HepG2 (cell line): Measurements from ENCODE around the gene ANTXRL. TPM values are rescaled to one million over a fixed set of nuclear protein-coding genes. Genes with fewer than 3 reads are reported as not detected.

ENCODE experiments used
- ATAC-seq: fragments of 200-7000 bp; cut with Tn5 transposase; 3 replicates; pipeline ENCODE4 v1.9.1; 2020; ENCODE audit warnings: mild to moderate bottlenecking, moderate library complexity
- BruUV-seq: library from RNA; stranded (reverse); fragments of 400-500 nt; replicated peaks from 2 replicates; lab custom pipeline; 2021; lab: Mats Ljungman, UMichigan
- CTCF ChIA-PET: fragments of 300-600 bp; formaldehyde crosslinking; extraction: SDS; loops from one replicate; lab custom pipeline; 2021; ENCODE audit warnings: low total read pairs, inconsistent platforms, low intra/inter-chr PET ratio; lab: Yijun Ruan, JAX
- POLR2A ChIA-PET: fragments of 350-600 bp; sonication (Branson Sonifier 250); formaldehyde crosslinking; loops from one replicate; lab custom pipeline; 2020; ENCODE audit warnings: antibody characterized with exemption, inconsistent platforms; lab: Yijun Ruan, JAX
- DNase-seq: peaks from one replicate; pipeline ENCODE4 v3.0.0-alpha.2; 2015; ENCODE audit warnings: low spot score
- FAIRE-seq: peaks from 3 replicates; lab custom pipeline; 2011; peaks lifted over from hg19 to GRCh38; lab: Jason Lieb, UNC
- H2AFZ ChIP-seq: one replicate; pipeline ENCODE4 v1.6.1; 2011; ENCODE audit warnings: low read length, inconsistent platforms
- H3K27ac ChIP-seq: fragments of 300-600 bp; 3 replicates; pipeline ENCODE4 v1.8.0; 2011; ENCODE audit warnings: mixed run types, mild to moderate bottlenecking, mixed read lengths, low read length, inconsistent platforms; ENCODE audit not compliant: insufficient read depth; ENCODE audit errors: extremely low read length
- H3K27me3 ChIP-seq, 2 experiments: fragments of 200-600 bp in 1 of 2; 2 replicates in 1 of 2; 3 replicates in 1 of 2; pipeline versions ENCODE4 v1.6.0 to v1.8.0; 2011; ENCODE audit warnings: low read length in 2 of 2, mild to moderate bottlenecking in 2 of 2, moderate library complexity in 2 of 2, inconsistent platforms in 1 of 2; ENCODE audit not compliant: insufficient read depth in 2 of 2, control insufficient read depth in 1 of 2
- H3K36me3 ChIP-seq, 2 experiments: fragments of 200-600 bp in 1 of 2; replicated peaks in 1 of 2; 2 replicates in 1 of 2; 3 replicates in 1 of 2; pipeline versions ENCODE4 v1.5.1 to v1.8.0; 2011; ENCODE audit warnings: low read length in 2 of 2, inconsistent platforms in 1 of 2; ENCODE audit not compliant: insufficient read depth in 2 of 2, control insufficient read depth in 1 of 2
- H3K4me1 ChIP-seq: 2 replicates; pipeline ENCODE4 v1.5.1; 2012; ENCODE audit warnings: low read length, inconsistent platforms; ENCODE audit not compliant: insufficient read depth
- H3K4me2 ChIP-seq: 2 replicates; pipeline ENCODE4 v1.6.0; 2011; ENCODE audit warnings: low read depth, low read length, inconsistent platforms
- H3K4me3 ChIP-seq, 3 experiments: fragments of 200-600 bp in 1 of 3; sonication (generic), shearing (Covaris generic) in 1 of 3; replicated peaks in 1 of 3; 2 replicates each; pipeline ENCODE4 v1.5.1; 2011 to 2016; ENCODE audit warnings: low read length in 3 of 3, inconsistent platforms in 2 of 3, low read depth in 2 of 3, mild to moderate bottlenecking in 2 of 3, control low read depth in 1 of 3, mixed read lengths in 1 of 3; ENCODE audit not compliant: insufficient read depth in 1 of 3
- H3K79me2 ChIP-seq: one replicate; pipeline ENCODE4 v1.6.1; 2011; ENCODE audit warnings: low read length, inconsistent platforms; ENCODE audit not compliant: insufficient read depth
- H3K9ac ChIP-seq: 2 replicates; pipeline ENCODE4 v1.6.0; 2011; ENCODE audit warnings: mild to moderate bottlenecking, low read depth, low read length, inconsistent platforms; ENCODE audit not compliant: insufficient read depth
- H3K9me3 ChIP-seq: 2 replicates; pipeline ENCODE4 v1.5.1; 2012; ENCODE audit warnings: mild to moderate bottlenecking, low read length
- H4K20me1 ChIP-seq: 2 replicates; pipeline ENCODE4 v1.6.0; 2011; ENCODE audit warnings: inconsistent platforms, mild to moderate bottlenecking, low read length, moderate library complexity; ENCODE audit not compliant: insufficient read depth
- ARNT2 ChIP-seq: sonication (generic); formaldehyde crosslinking; IDR thresholded peaks from 2 replicates; pipeline ENCODE4 v1.8.0; 2022; ENCODE audit warnings: mild to moderate bottlenecking, low read depth, missing genetic modification reagents, moderate library complexity
- CENPX ChIP-seq: sonication (generic); formaldehyde crosslinking; IDR thresholded peaks from 2 replicates; pipeline ENCODE4 v1.9.0; 2021; ENCODE audit warnings: mild to moderate bottlenecking, missing genetic modification reagents, moderate library complexity
- GLI4 ChIP-seq: sonication (generic); formaldehyde crosslinking; IDR thresholded peaks from 2 replicates; pipeline ENCODE4 v1.5.1; 2020; ENCODE audit warnings: missing genetic modification reagents, mild to moderate bottlenecking, moderate library complexity, borderline replicate concordance
- JUND ChIP-seq: sonication (generic); formaldehyde crosslinking; IDR thresholded peaks from 2 replicates; pipeline ENCODE4 v1.8.0; 2022; ENCODE audit warnings: mild to moderate bottlenecking, missing genetic modification reagents
- MIER3 ChIP-seq: IDR thresholded peaks from 2 replicates; pipeline ENCODE4 v1.6.1; 2016; ENCODE audit warnings: missing compliant biosample characterization, borderline replicate concordance
- RAD51 ChIP-seq: fragments of 450-650 bp; IDR thresholded peaks from 2 replicates; pipeline ENCODE4 v1.6.1; 2016; ENCODE audit warnings: borderline replicate concordance
- SATB2 ChIP-seq: sonication (generic); formaldehyde crosslinking; IDR thresholded peaks from 2 replicates; pipeline ENCODE4 v1.5.0; 2020; ENCODE audit warnings: missing genetic modification reagents
- ZBTB38 ChIP-seq: sonication (generic); formaldehyde crosslinking; IDR thresholded peaks from 2 replicates; pipeline ENCODE4 v1.5.1; 2020; ENCODE audit warnings: mild to moderate bottlenecking, missing genetic modification reagents
- ZFY ChIP-seq: sonication (generic); formaldehyde crosslinking; IDR thresholded peaks from 2 replicates; pipeline ENCODE4 v1.4.0; 2020; ENCODE audit warnings: missing genetic modification reagents
- ZNF12 ChIP-seq: sonication (generic); formaldehyde crosslinking; IDR thresholded peaks from 2 replicates; pipeline ENCODE4 v1.5.0; 2020; ENCODE audit warnings: missing genetic modification reagents
- ZNF232 ChIP-seq: sonication (generic); formaldehyde crosslinking; IDR thresholded peaks from 2 replicates; pipeline ENCODE4 v1.4.0; 2020; ENCODE audit warnings: missing genetic modification reagents, borderline replicate concordance
- ZNF430 ChIP-seq: sonication (generic); formaldehyde crosslinking; IDR thresholded peaks from 2 replicates; pipeline ENCODE4 v1.9.0; 2021; ENCODE audit warnings: mild to moderate bottlenecking, missing genetic modification reagents
- ZNF510 ChIP-seq: sonication (generic); formaldehyde crosslinking; IDR thresholded peaks from 2 replicates; pipeline ENCODE4 v1.4.0; 2020; ENCODE audit warnings: low read depth, mild to moderate bottlenecking, missing genetic modification reagents
- ZNF570 ChIP-seq: sonication (generic); formaldehyde crosslinking; IDR thresholded peaks from 2 replicates; pipeline ENCODE4 v1.4.0; 2020; ENCODE audit warnings: mild to moderate bottlenecking, missing genetic modification reagents, borderline replicate concordance
- ZNF670 ChIP-seq: sonication (generic); formaldehyde crosslinking; IDR thresholded peaks from 2 replicates; pipeline ENCODE4 v1.8.0; 2022; ENCODE audit warnings: mild to moderate bottlenecking, missing genetic modification reagents, borderline replicate concordance
- ZNF839 ChIP-seq: sonication (generic); formaldehyde crosslinking; IDR thresholded peaks from 2 replicates; pipeline ENCODE4 v1.4.0; 2020; ENCODE audit warnings: missing genetic modification reagents, mild to moderate bottlenecking, borderline replicate concordance
- ZNF850 ChIP-seq: sonication (generic); formaldehyde crosslinking; conservative IDR thresholded peaks from 2 replicates; pipeline ENCODE4 v1.9.0; 2021; ENCODE audit warnings: mild to moderate bottlenecking, missing genetic modification reagents
- WGBS: methylation state at CpG from one replicate; pipeline ENCODE4 v1.1.6; 2017; ENCODE audit warnings: low lambda C conversion rate; 5-methylcytosine and 5-hydroxymethylcytosine counted together
- in situ Hi-C: cut with HindIII; loops from 2 replicates; pipeline ENCODE4 v1.10.0; 2017; ENCODE audit warnings: low pct_unique_long_range_greater_than_20kb; ENCODE audit not compliant: extremely low pct_ligation_motif_present
- intact Hi-C: fragments of 100-400 bp; cut with micrococcal nuclease; formaldehyde crosslinking; loops from one replicate; pipeline ENCODE4 v1.10.0; 2022; ENCODE audit not compliant: unreplicated experiment
- polyA plus RNA-seq, 8 experiments: library from polyadenylated mRNA; depleted of rRNA in 3 of 8; stranded (reverse) in 7 of 8; unstranded in 1 of 8; fragments of >200 nt; fragmentation: Illumina TruSeq in 4 of 8; extraction: Trizol in 4 of 8; gene quantifications; 2 replicates each; pipeline versions ENCODE4 v1.2.1 to v1.2.3, GENCODE V29; 2011 to 2016; ENCODE audit warnings: low read depth in 4 of 8, missing spikeins in 1 of 8, mixed read lengths in 1 of 8; ENCODE audit not compliant: insufficient read depth in 1 of 8
- total RNA-seq, 5 experiments: library from RNA; depleted of rRNA; stranded (reverse); fragments of >200 nt; fragmentation: Illumina TruSeq; extraction: Trizol; gene quantifications; 2 replicates each; pipeline ENCODE4 v1.2.3, GENCODE V29; 2016; ENCODE audit warnings: low read depth in 1 of 5
- TF ChIP-seq, protein P1 (sequence below): sonication (generic); formaldehyde crosslinking; IDR thresholded peaks from 2 replicates; pipeline ENCODE4 v1.5.0; 2020; ENCODE audit warnings: missing genetic modification reagents
- TF ChIP-seq, protein P2 (sequence below): IDR thresholded peaks from 2 replicates; pipeline ENCODE4 v1.6.1; 2016; ENCODE audit warnings: missing compliant biosample characterization, missing genetic modification reagents, borderline replicate concordance
- TF ChIP-seq, protein P3 (sequence below): IDR thresholded peaks from 2 replicates; pipeline ENCODE4 v1.6.1; 2016; ENCODE audit warnings: missing compliant biosample characterization, missing genetic modification reagents, borderline replicate concordance

Gene ANTXRL
- total and polyA plus RNA-seq, 2 of the 13 experiments (the other 11 are each of a cell fraction or from before 2014, with no cell fraction given), result not detected

DNA sequence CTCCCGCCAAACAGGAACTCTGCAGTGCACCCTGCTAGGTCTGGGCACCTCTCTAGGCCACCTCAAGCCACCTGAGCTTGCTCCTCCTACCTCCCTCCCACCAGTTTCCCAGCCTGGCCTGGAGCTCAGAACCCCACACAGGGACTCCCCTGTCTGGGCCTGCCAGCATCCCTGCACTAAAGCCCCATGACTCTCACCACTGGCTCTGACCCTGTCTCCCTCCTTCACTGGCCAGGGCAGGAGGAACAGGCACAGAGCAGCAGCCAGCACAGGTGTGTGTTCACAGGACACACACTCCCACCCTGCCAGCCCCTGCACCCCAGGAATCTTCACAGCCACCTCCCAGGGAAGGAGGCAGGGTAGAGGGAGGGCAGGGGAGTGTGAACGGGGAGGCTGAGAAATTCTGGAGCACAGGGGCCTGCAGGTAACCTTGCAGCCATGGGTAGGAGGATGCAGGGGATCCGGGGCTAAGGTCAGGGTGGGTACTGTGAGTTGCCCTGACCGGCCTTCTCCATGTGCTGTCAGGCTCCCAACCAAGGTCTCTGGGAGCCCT lies 13.9 kb upstream of the ANTXRL start:
- Histone ChIP-seq H3K36me3 (no peaks in the 10 kb centered on the region), H2AFZ (no peak overlapping the region), H3K9me3 (no peaks in the 10 kb centered on the region), H3K27ac (no peak overlapping the region), H3K9ac (no peak overlapping the region), H3K4me2 (no peak overlapping the region), H3K4me1 (no peaks in the 10 kb centered on the region), H3K4me3 (no peak overlapping the region), H3K27me3 (peaks cover 0 to 3% of the 10 kb centered on the region in 2 experiments; a peak in 1 of 5 replicates), H3K79me2 (no peaks in the 10 kb centered on the region), H4K20me1 (no peaks in the 10 kb centered on the region)
- POLR2A ChIA-PET, result no interaction called here
- BruUV-seq, result no TSS peak
- intact Hi-C loops (no loop called here), in situ Hi-C loops (no loop called here)
- TF ChIP-seq ARNT2 (CRISPR knock-in tag) (no peak), ZNF670 (CRISPR knock-in tag) (no peak), CENPX (CRISPR knock-in tag) (no peak), ZNF510 (CRISPR knock-in tag) (no peak), ZNF12 (CRISPR knock-in tag) (no peak), SATB2 (CRISPR knock-in tag) (no peak), JUND (CRISPR knock-in tag) (no peak), ZFY (CRISPR knock-in tag) (no peak), ZNF570 (CRISPR knock-in tag) (no peak), ZNF839 (CRISPR knock-in tag) (no peak), ZNF850 (CRISPR knock-in tag) (no peak), ZNF232 (CRISPR knock-in tag) (no peak), GLI4 (CRISPR knock-in tag) (no peak), MIER3 (no peak), RAD51 (no peak), ZNF430 (no peak), ZBTB38 (no peak)
- TF ChIP-seq, protein P1, sequence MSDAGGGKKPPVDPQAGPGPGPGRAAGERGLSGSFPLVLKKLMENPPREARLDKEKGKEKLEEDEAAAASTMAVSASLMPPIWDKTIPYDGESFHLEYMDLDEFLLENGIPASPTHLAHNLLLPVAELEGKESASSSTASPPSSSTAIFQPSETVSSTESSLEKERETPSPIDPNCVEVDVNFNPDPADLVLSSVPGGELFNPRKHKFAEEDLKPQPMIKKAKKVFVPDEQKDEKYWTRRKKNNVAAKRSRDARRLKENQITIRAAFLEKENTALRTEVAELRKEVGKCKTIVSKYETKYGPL (CRISPR knock-in tag), result no peak
- TF ChIP-seq, protein P2, sequence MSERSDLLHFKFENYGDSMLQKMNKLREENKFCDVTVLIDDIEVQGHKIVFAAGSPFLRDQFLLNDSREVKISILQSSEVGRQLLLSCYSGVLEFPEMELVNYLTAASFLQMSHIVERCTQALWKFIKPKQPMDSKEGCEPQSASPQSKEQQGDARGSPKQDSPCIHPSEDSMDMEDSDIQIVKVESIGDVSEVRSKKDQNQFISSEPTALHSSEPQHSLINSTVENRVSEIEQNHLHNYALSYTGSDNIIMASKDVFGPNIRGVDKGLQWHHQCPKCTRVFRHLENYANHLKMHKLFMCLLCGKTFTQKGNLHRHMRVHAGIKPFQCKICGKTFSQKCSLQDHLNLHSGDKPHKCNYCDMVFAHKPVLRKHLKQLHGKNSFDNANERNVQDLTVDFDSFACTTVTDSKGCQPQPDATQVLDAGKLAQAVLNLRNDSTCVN, result no peak
- TF ChIP-seq, protein P3, sequence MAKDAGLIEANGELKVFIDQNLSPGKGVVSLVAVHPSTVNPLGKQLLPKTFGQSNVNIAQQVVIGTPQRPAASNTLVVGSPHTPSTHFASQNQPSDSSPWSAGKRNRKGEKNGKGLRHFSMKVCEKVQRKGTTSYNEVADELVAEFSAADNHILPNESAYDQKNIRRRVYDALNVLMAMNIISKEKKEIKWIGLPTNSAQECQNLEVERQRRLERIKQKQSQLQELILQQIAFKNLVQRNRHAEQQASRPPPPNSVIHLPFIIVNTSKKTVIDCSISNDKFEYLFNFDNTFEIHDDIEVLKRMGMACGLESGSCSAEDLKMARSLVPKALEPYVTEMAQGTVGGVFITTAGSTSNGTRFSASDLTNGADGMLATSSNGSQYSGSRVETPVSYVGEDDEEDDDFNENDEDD (CRISPR knock-in tag), result no peak
- ATAC-seq (no peak; the same call in 1 of the 3 replicates), FAIRE-seq (no peak), DNase-seq (no peak)
- 0% methylated on average over 1 of the region's 4 CpGs for WGBS
- CTCF ChIA-PET, result no interaction called here
